Measurements from ENCODE around the gene SCAP.

SCAP gene

DNA sequence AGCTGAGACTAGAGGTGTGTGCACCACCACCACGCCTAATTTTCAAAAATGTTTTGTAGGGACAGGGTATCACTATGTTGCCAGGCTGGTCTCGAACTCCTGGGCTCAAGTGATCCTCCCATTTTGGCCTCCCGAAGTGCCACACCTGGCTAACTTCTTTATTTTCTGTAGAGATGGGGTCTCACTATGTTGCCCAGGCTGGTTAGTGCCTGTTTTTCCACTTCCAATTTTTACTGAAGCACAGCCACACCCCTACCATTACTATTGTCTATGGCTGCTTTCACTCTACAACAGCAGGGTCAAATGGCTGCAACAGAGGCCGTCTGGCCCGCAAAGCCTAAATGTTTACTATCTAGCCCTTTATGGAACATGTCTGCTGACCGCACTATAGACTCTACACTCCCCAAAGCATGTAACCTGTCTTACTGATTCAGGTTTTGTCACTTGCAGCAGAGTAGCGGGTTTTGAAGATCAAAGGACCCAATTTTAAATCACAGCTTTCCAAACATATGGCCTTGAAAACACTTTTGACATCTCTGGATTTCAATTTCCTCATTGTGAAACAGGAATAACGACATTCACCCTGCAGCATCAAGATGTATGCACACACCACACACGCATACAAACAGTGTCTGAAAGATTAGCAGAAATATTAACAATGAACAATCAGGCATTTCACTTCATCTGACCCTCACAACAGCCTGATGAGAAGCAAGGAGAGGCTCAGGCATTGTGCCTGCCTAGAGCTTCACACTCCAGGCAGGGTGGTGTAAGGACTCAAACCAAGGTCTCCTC, 46.1 kb downstream of the SCAP start:
- no peak for DNase-seq

DNA sequence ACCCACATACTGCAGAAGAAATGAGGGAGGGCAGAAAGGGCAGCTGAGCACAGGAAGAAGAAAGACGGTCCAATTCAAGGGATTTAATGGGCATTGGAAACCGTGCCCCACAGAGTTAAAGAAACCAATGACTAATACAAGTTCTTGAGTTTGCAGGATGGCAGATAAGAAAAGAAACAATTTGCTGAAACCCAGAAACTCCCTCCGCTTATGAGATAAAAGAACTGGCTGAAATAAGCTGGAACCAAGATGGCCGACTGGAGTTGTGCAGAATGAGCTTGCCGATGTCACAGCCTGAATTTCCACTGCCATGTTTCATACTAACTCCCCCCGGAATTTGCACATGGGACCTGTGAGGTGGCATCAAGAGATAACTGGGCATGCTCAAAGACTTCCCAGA, 47.1 kb downstream of the SCAP start:
- DNase-seq: no peak

DNA sequence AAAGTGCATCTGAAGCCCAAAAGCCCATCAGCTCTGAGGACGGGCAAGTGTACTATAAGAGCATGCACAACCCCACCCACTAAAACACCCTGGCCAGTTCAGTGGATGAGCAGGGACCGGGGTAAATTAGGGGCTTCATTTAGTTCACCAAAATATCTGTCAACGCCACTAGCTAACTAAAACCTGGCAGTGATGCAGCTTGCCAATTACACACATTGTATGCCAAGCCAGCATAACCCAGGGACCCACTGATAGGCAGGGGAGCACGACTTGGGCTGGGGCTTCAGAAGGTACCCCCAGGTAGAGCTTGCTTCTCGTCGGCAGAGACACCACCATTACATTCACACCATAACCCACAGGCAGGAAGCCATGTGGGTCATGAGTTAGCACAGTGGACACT, 47.9 kb downstream of the SCAP start:
- no peak for DNase-seq

DNA sequence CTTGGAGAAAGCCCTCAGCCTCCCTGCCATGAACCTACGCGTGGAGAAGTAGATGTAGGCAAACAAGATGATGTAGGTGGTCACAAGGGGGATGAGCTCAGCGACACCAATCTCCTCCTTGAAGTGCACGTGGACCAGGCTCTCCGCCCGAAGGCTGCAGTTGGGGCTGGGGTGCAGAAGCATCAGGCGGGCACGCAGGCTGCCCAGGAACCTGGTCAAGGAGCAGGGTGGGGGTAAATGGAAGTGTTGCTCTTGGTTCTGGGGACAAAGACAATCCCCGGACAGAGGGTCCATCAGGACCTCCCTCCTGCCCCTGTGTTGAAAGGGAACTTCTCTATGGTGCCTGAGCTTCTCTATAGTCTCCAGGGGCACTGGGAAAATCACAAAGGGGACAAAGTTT, 49.8 kb downstream of the SCAP start:
- no peak for DNase-seq

DNA sequence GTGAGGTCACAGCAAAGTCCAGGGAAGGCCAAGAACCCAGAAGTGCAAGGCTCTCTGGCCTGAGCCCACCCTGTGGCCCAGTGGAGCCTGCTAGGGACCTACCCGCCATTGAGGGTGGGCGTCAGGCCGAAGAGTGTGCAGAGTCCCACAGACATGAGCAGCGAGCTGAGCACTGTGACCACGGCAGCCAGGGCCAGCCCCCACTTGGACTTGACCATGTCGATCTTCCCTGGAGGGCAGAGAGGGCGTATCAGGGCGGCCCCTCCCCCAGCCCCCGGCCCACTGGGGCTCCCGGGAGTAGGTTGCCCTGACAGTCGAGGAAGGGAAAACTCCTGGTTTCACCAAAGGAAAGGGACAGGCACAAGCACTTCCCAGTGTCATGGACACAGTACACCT, 50.4 kb downstream of the SCAP start:
- DNase-seq: no peak

DNA sequence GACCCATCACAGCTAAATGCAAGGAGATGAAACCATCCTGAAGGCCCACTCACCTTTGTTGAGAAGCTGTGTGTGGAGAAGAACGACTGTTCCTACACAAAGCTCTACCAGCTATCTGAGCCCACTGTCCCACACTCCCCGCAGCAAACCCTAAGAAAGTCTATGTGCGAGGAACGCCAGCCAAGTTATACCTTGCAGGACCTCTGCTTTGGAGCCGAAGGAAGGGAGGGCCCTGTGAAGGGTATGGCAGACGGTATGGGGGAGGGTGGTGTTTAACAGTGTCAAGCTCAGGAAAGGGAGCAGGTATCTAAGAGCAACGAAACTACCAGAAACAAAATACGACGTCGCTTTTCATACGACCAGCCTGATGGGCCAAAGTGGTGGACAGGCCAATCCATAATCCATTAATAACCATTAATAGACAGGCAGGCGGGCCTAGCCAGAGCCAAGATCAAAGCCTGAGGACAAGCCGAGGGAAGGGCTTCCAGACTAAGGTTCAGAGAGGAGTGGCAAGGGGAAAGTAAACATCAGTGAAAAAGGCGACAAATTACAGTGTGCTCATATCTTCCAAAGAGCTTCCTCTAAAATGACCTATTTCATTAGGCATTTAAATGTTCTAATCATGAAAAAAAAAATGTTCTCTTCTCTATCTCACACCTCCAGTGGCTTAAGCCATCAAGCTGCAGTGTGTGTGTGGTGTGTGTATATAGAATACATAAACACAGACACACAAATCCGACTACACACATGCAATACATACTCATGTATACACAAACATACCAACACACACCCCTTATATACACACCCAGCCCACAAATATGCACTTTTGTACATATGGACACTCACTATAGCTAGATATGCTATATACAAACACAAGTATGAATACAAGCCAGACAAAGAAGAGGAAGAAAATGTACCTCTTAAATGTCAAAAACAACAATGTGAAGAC, 51.0 kb downstream of the SCAP start:
- no peak for DNase-seq

DNA sequence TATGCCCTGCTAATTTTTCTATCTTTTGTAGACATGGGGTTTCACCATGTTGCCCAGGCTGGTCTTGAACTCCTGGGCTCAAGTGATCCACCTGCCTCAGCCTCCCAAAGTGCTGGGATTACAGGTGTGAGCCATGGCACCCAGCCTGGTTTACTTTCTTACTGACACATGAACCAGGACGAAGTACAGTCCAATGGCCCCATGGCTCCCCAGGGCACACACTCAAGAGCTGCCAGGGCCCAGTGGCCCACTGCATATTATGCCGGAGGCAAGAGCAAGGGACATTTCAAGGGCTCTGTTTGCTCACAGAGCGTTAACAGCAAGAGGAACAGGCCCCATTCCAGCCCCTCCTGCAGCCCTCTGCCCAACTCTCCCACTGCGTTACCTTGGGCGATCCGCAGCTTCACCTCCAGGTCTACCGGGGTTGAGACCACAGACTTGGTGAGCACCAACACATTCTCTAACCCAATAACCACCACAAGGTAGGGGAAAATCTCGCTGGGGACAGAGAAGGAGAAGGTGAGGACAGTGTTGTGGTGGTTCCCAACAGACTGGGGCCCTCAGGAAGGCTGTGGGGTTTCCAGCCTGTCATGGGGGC, 52.1 kb downstream of the SCAP start:
- no peak for DNase-seq

DNA sequence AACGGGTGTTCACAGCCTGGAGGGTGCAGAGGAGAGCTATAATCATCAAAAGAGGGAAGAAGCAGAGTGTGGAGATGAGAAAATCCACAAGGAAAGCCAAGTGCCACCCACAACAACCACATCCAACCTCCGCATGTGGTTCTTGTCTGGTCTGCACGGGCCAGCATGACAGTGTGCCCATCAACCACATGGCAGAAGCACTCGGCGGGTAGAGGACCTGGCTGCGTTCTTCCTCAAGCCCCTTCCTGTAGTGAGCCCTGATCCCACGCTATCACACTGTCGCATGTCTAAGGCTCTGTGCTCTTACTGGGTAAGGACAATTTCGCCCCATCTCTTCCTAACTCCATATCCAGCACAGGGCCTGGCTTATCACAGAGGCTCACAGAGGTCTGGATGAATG, 53.0 kb downstream of the SCAP start:
- no peak for DNase-seq

DNA sequence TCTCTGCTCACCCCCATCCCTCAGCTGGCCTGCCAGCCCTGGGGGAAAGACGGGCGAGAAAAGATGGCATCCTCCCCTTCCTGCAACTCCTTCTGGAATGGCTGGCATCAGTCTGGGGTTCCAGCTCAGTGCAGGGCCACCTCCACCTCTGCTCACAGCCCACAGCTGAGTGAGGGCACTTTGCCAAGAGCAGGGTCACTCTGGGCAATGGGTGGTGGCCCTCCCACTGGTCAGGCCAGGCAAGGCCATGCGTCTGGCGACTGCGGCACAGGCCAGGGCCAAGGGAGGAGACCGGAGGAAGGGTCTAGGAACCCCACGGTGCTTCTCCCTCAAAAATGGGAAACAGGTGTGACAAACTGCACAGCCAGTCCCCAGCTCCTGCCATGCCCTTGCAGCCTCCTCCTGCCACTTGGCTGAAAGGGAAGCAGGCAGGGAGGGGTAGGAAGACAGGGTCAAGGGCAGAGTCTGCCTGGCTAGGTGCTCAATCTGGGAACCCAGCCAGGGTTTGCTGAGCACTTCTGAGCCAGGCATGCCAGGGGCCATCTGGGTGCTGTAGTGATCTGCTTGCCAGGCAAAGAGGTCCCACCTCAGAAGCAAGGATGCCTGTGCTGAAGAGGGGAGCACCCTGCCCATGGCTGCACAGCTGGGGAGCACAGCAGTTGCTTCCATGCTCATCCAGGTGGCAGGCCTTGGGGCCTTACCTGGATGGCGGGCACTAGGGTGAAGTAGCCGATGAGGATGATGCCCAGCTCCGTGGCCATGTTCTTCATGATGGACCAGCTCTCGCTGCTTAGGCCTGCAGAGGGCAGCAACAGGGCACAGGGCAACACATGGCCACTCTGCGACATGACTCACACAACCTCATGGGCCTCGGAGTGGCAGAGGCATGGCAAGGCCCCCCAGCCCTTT, 53.7 kb downstream of the SCAP start:
- no peak for DNase-seq

DNA sequence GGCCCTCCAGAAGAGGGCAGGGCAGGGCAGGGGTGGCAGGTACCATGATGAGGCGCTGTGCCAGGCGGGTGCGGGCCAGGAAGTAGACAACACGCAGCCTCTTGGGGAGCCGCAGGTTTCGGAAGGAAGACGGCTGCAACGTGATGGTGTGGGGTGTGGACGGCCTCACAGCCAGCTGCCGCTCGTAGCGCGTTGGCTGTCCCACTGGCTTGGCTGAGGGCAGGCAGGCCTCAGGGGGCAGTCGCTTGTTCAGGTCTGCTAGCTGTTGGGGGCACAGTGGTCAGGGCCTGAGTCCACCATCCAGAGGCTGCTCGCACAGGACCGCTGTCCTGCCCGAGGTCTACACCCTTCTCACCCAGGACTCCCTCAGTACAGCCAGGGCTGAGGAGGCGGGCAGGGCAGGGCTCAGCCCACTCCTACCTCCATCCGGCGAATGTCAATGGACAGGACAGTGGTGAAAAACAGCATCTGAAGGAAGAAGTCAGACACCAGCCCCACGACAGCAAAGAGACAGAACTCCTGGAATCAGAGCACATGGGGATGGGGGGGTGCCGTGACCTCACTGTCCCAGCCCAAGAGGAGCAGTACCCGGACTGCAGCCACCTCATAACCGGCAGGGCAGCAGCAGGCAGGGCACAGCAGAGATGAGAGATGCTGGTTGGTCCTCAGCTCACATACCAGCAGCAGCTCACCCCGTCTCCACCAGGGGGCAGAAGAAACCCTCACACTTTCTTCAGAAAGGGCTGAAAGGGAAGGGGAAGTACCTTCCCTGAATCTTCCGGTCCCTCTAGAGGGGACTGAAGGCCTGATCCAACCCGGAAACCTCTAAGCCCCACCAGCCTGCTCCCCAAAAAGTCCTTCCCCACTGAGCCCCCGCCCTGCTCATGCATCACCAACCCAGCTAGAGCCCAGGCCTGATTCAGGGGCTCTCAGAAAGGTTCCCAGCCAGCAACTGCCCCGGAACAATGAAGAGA, 54.9 kb downstream of the SCAP start:
- peak; percentile 94 for DNase-seq

DNA sequence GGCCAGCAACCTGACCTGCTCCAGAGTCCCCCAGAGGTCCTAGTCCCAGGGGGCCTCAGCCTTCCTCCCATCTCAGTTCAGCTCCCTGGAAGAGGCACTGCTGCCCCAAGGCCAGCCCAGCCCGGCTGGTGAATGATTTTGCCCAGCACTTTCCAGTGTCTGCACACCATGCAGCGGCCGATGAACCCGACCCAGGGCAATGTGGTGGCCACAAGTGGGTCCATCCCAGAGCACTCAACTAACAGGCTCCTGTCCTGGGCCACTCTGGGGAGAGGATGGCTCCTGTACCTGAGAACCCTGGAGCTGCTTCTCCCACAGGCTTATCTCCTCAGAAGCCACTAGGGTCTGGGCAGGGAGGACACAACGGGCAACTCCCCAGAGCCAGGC, 55.7 kb downstream of the SCAP start:
- DNase-seq: no peak

DNA sequence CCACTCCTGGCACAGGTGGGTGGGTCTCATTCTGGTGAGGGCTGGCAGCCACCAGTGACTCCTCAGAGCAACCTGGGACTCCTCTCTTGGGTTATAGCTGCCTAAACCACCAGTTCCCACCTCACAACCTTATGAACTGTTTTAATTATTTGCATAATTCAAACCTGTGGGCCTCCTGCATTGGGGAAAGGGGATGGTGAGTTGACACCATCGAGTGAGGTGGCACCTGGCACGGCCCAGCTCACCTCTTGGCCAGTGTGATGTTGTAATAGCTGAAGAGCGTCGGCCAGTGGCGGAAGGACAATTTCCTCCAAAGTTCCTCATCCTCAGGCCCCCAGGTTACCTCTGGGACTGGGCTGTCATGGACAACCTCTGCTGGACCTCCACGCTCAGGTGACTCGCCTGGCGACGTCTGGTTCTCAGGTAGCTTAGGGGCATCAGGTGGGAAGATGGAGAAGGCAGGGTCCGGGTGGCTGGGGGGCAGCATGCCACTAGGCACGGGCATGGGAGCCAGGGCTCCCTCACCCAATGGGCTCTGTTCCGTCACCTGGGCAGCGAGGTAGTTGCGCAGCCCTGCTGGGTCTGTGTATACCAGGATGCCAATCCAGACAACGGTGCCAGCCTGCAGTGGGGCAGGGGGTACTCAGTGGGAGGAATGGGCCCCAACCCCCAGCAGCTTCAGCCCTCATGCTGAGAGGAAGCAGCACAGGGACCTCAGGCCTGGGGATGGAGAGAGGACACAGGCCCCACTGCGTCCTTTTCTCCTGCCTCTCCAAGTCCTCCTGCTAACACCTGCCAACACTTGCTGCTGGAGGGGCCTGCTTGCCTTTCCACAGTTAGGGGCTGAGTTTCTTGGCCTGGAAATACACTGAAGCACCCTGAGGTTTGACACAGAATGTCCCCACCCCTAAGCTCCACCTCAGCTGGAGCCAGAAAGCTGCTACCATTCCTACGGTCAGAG, 56.4 kb downstream of the SCAP start:
- DNase-seq: no peak

DNA sequence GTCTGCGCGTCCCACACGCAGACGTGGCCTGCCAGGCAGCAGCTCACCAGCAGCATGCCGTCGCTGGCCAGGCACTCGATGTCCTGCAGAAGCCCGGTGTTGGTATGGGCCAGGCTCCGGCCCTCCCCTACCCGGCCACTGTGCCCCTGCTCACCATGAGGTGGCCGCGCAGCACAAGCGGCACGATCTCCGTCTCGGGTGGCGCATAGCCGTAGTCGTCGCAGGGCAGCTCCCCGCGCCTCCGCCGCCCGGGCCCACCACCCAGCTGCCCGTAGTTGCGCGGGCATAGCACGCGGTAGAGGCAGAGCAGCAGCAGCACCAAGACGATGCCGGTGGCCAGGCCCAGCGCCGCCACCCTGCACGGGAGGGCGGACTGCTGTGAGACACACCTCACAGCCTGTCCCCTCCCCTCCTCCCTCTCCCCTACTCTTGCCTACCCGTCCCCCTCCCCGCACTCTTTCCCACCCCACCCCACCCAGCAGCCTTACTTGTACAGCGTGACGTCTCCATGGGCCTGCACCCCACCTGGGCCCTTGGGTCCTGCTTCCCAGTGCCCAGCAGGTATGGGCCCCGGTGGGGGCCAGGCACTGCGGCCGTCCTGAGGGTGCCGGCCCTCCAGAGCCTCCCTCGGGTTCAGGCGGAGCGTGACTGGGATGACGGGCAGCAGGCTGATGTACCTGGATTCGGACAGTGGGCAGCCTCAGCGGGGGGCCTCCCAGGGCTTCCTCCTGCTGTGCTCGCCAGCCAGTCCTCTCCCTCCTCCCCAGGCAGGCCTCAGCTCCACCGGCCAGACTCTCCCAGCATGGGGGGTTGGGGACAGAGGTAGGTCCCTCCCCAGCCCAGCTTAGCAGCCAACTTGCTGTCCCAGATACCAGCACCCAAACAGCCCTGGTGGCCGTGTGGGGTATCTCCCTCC, 57.3 kb downstream of the SCAP start:
- DNase-seq: no peak

DNA sequence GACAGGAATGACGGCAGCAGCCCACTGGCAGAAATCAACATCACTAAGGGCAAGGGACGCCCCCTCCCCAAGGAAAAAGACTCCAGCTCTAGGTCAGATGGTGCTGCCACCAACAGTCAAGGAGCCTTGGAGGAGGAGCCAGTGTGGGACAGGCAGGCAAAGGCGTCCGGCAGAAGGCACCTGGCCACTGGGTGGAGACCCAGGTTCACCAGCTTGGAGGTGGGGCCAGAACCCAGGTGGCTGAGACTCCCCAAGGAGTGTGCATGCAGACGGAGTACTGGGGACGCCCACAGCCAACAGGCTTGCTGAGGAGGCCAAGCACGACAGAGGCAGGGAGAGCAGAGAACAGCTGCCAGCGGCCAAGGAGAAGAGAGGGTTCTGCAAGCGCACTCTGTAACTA, 59.7 kb downstream of the SCAP start:
- DNase-seq: no peak

DNA sequence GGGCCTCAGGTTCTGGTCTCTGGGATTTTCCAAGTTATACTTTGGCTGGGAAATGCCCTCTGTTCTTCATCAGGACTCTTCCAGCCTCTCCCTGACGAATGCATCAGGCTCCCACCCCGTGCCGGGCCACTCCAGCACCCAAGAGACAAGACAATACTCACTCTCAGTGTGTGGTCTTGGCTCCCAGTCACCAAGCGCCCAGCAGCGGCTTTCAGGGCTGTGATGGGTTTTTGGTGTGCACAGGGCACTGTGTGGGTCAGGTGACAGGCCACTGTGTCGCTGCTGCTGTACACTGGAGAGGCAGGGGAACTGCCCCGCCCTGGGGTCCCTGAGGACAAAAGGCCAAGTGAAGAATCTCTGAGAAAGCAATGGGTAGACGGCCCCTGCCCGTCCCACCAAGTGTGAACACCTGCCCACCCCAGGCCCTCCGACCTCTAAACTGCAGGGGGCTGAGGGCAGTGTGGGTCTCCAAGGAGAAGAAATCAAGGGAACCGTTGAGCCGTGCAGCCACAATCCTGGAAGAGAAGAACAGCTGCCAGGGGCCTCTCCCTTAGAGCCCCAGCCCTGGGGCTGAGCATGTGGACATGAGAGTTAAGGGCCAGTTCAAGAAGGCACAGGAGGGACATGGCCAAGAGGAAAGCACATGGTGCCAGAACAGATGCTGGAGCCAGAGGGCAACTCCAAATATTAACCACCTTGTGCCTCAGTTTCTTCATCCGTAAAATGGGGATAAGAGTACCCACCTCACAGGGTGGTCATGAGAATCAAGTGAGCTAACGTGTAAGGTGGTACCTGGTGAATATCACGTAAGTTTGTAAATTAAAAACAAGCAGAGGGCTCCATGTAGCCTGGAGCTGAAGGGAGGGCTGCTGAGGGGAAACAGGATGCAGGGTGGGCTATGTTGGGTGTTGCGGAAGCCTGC, 60.8 kb downstream of the SCAP start:
- no peak for DNase-seq

DNA sequence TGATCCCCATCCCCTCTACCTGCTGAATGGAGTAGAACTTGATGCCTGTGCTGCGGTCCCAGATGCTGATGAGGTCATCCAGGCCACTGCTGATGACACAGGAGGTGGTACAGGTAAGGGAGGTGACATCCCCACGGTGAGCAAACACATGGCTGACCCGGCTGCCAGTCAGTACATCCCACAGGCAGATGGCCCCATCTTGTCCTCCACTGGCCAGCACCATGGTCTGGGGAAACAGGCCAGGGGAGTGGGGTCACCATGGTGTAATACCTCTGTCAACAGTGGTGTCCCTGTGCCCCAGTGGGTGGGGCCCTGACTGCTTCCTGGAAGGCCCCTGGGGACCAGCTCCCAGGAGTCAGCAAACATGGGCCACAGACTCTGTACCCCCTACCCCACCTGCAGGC, 61.6 kb downstream of the SCAP start:
- DNase-seq: no peak

DNA sequence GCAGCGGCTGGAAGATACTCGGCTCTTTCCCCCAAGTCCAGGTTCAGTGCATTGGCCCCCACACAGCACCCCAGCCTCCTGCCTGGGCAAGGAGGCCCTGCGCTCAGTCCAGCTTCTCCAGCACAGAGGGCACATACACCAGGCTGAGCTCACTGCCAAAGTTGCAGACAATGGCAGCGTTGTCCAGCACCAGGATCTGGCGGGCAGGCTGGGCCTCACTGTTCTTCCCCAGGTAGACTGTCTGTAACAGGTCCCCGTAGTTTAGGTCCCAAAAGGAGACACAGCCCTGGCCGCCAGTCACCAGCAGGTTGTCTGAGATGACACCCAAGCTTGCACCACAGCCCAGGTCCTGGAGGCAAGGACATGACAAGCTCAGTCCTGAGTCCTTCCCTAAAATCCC, 62.0 kb downstream of the SCAP start:
- DNase-seq: no peak
